ENCODE results near the gene UGT3A2.

GRCh38 chr5:36070687-36071571 is 4.2 kb upstream of the UGT3A2 start:
- TF ChIP-seq CTCF (conservative IDR thresholded peaks at IDR 0.05; ENCODE audit: low read depth, low read length) (no peak), SMC3 (IDR thresholded peaks at IDR 0.05; ENCODE audit: low read depth, low read length) (no peak), POLR2A (IDR thresholded peaks at IDR 0.05; ENCODE audit: low read depth, low read length) (no peak), RAD21 (IDR thresholded peaks at IDR 0.05; ENCODE audit: low read length) (no peak), RCOR1 (IDR thresholded peaks at IDR 0.05; ENCODE audit: insufficient replicate concordance, low read length) (no peak), MAZ (IDR thresholded peaks at IDR 0.05; ENCODE audit: borderline replicate concordance, low read depth, low read length) (no peak), ELK1 (IDR thresholded peaks at IDR 0.05; ENCODE audit: borderline replicate concordance, low read depth, low read length) (no peak), MXI1 (IDR thresholded peaks at IDR 0.05; ENCODE audit: borderline replicate concordance, low read depth, low read length) (no peak), CHD1 (IDR thresholded peaks at IDR 0.05; ENCODE audit: low read depth, low read length) (no peak), MAFK (IDR thresholded peaks at IDR 0.05; ENCODE audit: low read depth, low read length) (no peak), FOS (IDR thresholded peaks at IDR 0.05; ENCODE audit: low read depth, low read length) (no peak), USF2 (IDR thresholded peaks at IDR 0.05; ENCODE audit: low read depth, low read length) (no peak), CEBPB (IDR thresholded peaks at IDR 0.05; ENCODE audit: low read depth, low read length) (no peak)
